Activated effector memory CD4-positive, alpha-beta T cell treated with anti-CD3 and anti-CD28 coated beads, Interleukin-2, amount 50 U/mL, for 16 hours (primary cell): ENCODE results near the gene KRTAP3-2.
"Not testable (repeated sequence)": the region's sequence is repeated elsewhere in the genome, so short reads cannot be mapped to it uniquely, and the experiment has no call there.

Experiments used
- DNase-seq: peaks from one replicate; pipeline ENCODE4 v3.0.0-alpha.2; 2020

Gene KRTAP3-2

GRCh38 chr17:40999563-40999962 lies at the start of gene KRTAP3-2:
Gene KRTAP3-2, minus strand, starts transcription at chr17:40999906. Its CDS starts 53 bp downstream, at chr17:40999853.
- not testable (repeated sequence) for DNase-seq

GRCh38 chr17:41049110-41049509 lies 49.4 kb upstream of the KRTAP3-2 start:
- no peak for DNase-seq

- no peak for DNase-seq
These were observed 48.7 kb upstream of the KRTAP3-2 start for GRCh38 chr17:41048441-41048840.

- not testable (repeated sequence) for DNase-seq
These were observed 47.2 kb upstream of the KRTAP3-2 start, which contains the start of gene KRTAP2-1 for GRCh38 chr17:41046735-41047465. Gene KRTAP2-1, minus strand, starts transcription at chr17:41047316. Its CDS starts 49 bp downstream, at chr17:41047267.

GRCh38 chr17:41042953-41043352 lies 43.2 kb upstream of the KRTAP3-2 start:
- DNase-seq = no peak

GRCh38 chr17:41040783-41041571 lies 41.3 kb upstream of the KRTAP3-2 start, which contains the start of gene KRTAP1-1:
Gene KRTAP1-1, minus strand, starts transcription at chr17:41041450. Its CDS starts 53 bp downstream, at chr17:41041397.
- not testable (repeated sequence) for DNase-seq

- no peak for DNase-seq
These were observed 38.2 kb upstream of the KRTAP3-2 start for GRCh38 chr17:41037853-41038350.

GRCh38 chr17:41034346-41034935 lies 34.7 kb upstream of the KRTAP3-2 start, which contains the start of gene KRTAP1-3:
Gene KRTAP1-3, minus strand, starts transcription at chr17:41034874. Its CDS starts 53 bp downstream, at chr17:41034821.
- DNase-seq = not testable (repeated sequence)

- DNase-seq = no peak
These were observed 30.0 kb upstream of the KRTAP3-2 start, which contains the start of gene KRTAP1-4 for GRCh38 chr17:41029633-41030245. Gene KRTAP1-4, minus strand, starts transcription at chr17:41030195. Its CDS starts 117 bp downstream, at chr17:41030078.

GRCh38 chr17:41026715-41027471 lies 27.2 kb upstream of the KRTAP3-2 start, which contains the start of gene KRTAP1-5:
Gene KRTAP1-5, minus strand, starts transcription at chr17:41027208. Its CDS starts 53 bp downstream, at chr17:41027155.
- no peak for DNase-seq

GRCh38 chr17:41024697-41025096 lies 25.0 kb upstream of the KRTAP3-2 start:
- no peak for DNase-seq

- DNase-seq = no peak
These were observed 20.6 kb upstream of the KRTAP3-2 start for GRCh38 chr17:41020336-41020735.

- DNase-seq = no peak
These were observed 19.7 kb upstream of the KRTAP3-2 start for GRCh38 chr17:41019415-41019814.

GRCh38 chr17:41018541-41018940 lies 18.8 kb upstream of the KRTAP3-2 start:
- no peak for DNase-seq

GRCh38 chr17:41016578-41017215 lies 17.0 kb upstream of the KRTAP3-2 start:
- DNase-seq = no peak

- no peak for DNase-seq
These were observed 15.7 kb upstream of the KRTAP3-2 start for GRCh38 chr17:41015454-41015853.

- no peak for DNase-seq
These were observed 13.9 kb upstream of the KRTAP3-2 start for GRCh38 chr17:41013606-41014005.

GRCh38 chr17:41013181-41013580 lies 13.5 kb upstream of the KRTAP3-2 start:
- DNase-seq = no peak

- no peak for DNase-seq
These were observed 12.8 kb upstream of the KRTAP3-2 start for GRCh38 chr17:41012326-41013120.

- no peak for DNase-seq
These were observed 10.7 kb upstream of the KRTAP3-2 start for GRCh38 chr17:41010441-41010840.
